RWPE1 (cell line): ENCODE measurements around the gene ERC2.

Source experiments
- CTCF ChIA-PET: fragments of 350-600 bp; sonication (Branson Sonifier 250); formaldehyde crosslinking; extraction: SDS; loops from one replicate; lab custom pipeline; 2021; lab: Yijun Ruan, JAX
- POLR2A ChIA-PET: fragments of 400-600 bp; formaldehyde crosslinking; extraction: SDS; loops from one replicate; lab custom pipeline; 2020; ENCODE audit warnings: antibody characterized with exemption; ENCODE audit not compliant: low non-redundant PET; lab: Yijun Ruan, JAX
- DNase-seq: peaks from one replicate; pipeline ENCODE4 v3.0.0; 2012; ENCODE audit warnings: low spot score
- H3K27ac ChIP-seq: fragments of 450-650 bp; 2 replicates; pipeline ENCODE4 v1.5.1; 2017
- TF ChIP-seq, protein P1 (sequence below): fragments of 450-650 bp; conservative IDR thresholded peaks from 2 replicates; pipeline ENCODE4 v1.5.1; 2017; ENCODE audit warnings: low read depth, mild to moderate bottlenecking

Gene ERC2

DNA sequence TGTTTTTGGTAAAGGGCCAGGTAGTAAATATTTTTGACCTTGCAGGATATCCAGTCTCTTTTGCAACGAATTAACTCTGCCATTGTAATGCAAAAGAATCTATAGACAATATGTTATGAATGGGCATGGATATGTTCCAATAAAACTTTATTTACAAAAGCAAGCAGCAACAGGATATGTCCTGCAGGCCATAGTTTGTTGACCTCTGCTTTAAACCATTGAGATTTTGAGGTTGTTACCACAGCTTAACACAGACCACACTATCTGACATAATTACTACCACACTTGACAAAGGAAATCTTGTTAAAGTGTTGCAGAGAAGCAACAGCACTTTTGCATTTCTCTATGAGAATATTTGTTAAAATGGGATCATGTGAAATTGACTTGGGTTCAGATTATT, 349.3 kb downstream of the ERC2 start:
- DNase-seq: no peak
- TF ChIP-seq, protein P1, sequence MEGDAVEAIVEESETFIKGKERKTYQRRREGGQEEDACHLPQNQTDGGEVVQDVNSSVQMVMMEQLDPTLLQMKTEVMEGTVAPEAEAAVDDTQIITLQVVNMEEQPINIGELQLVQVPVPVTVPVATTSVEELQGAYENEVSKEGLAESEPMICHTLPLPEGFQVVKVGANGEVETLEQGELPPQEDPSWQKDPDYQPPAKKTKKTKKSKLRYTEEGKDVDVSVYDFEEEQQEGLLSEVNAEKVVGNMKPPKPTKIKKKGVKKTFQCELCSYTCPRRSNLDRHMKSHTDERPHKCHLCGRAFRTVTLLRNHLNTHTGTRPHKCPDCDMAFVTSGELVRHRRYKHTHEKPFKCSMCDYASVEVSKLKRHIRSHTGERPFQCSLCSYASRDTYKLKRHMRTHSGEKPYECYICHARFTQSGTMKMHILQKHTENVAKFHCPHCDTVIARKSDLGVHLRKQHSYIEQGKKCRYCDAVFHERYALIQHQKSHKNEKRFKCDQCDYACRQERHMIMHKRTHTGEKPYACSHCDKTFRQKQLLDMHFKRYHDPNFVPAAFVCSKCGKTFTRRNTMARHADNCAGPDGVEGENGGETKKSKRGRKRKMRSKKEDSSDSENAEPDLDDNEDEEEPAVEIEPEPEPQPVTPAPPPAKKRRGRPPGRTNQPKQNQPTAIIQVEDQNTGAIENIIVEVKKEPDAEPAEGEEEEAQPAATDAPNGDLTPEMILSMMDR: no peak
- POLR2A ChIA-PET: no interaction called here
- CTCF ChIA-PET: no interaction called here
- H3K27ac ChIP-seq: no peak overlapping the region

DNA sequence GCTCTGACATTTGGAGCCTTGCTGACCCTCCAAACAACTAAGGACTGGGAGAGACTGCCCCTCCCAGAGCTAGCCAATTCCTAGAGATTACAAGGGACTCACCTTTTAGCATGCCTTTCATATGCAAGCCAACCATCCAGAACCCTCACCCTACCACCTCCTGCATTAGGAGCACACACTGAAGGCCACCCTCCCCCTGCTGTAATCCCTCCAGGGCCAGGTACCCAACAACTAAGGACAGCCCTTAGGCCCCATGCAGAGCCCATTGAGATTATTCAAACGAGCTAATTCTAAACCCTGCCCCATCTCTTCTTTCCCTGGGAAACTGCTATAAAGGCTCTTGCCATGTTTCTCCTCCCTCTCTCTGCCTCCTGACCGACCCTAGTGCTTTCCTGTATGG, 352.6 kb downstream of the ERC2 start:
- DNase-seq: no peak
- H3K27ac ChIP-seq: no peak overlapping the region
- TF ChIP-seq, protein P1: no peak
- ChIA-PET POLR2A (no interaction called here), CTCF (no interaction called here)

DNA sequence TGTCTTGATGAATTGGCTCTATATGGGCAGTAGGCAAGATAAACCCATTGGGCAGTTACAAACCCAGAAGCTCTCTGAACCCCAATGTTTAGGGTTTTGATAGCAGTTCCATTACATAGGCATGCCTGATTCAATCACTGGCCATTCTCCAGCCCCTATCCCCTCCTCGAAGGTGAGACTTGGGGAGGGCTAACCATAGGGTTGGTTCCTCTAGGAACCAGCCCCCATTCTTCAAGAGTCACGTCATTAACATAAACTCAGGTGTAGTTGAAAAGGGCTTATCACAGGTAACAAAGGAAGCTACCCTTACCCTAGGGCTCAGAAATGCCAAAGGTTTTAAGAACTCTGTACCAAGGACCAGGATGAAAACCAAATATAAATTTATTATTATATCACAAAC, 353.1 kb downstream of the ERC2 start:
- no peak for DNase-seq
- TF ChIP-seq, protein P1: no peak
- no peak overlapping the region for H3K27ac ChIP-seq
- ChIA-PET CTCF (no interaction called here), POLR2A (no interaction called here)

DNA sequence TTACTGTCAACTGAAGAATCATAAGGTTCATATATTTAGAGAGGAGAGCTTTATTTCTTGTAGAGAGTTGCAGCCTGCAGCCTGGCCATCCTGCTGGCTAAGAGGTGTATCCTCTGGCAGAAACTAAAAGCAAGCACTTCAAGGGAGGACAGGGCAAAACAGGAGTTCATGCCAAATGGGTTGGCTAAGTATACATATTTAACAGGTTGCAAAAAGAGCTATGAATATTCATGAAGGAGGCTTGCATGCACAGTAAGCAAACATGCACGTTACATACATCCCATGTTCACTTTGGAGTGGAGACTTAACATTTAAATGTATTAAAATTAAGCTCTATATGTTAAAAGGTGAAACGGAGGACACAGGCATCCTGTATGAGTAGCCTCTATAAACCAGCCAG, 354.4 kb downstream of the ERC2 start:
- CTCF ChIA-PET: interaction anchor here (0.6 kb wide), 1 partner anchor 933 kb away, joined by 3 read pairs; no protein-coding TSS in a partner anchor

DNA sequence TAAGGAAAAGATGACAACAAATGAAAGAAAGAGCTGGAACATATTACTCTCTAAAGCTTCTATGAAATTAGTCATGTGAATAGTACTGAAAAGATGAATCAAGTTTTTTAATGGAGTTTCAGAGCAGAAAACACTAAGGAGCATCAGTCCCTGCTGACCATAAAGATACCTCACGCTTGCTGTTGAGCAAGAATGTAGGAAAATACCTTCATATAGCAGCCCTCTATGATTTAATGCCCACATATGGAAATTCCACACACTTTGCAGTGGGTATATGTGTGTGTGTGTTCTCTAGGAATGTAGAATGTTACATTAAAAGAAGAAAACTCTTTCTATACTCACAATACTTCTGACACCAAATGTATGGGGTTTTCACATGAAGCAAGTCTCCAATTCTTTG, 355.0 kb downstream of the ERC2 start:
- POLR2A ChIA-PET: no interaction called here
- no peak for DNase-seq
- TF ChIP-seq, protein P1: no peak
- CTCF ChIA-PET: interaction anchor here (0.6 kb wide), 1 partner anchor 932 kb away, joined by 3 read pairs; no protein-coding TSS in a partner anchor
- no peak overlapping the region for H3K27ac ChIP-seq

More for the DNA sequence above, 354.4 kb downstream of the ERC2 start:
- TF ChIP-seq, protein P1: no peak
- DNase-seq: no peak
- H3K27ac ChIP-seq: no peak overlapping the region
- POLR2A ChIA-PET: no interaction called here

DNA sequence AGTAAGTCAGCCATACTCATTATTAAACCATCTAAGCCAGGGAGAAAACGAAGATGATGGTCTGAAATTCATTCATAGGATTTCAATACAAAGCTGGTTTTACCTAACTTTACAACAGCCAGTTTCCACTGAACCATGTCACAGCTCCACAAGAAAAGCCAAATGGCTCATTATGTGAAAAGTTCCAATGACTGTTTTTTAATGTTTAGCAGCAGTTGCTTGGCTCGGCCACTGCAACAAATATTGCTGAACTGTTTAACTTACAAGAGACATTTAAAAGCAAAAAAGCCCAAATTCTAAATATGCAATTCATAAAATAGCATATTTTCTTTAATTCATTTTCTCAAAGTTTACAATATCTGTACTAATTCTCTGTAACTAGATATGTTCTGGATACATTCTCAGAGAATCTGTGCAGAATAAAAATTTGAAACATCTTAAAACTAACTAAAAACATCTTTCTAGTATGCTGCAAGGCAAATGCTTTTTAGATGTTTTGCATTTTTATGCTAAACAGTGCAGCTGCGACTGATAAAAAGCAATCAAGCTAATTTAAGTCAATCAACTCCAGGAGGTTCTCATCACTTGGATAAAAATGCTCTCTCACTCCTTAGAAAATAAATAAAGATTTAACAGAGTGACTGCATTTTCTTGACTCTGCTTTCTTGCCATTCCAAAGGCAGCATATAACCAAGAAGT, 356.5 kb downstream of the ERC2 start:
- no peak for DNase-seq
- ChIA-PET POLR2A (no interaction called here), CTCF (no interaction called here)
- TF ChIP-seq, protein P1: no peak
- H3K27ac ChIP-seq: no peak overlapping the region
